Endothelial cell of umbilical vein (primary cell): ENCODE data around the gene SOX2. TPM values are rescaled to one million over a fixed set of nuclear protein-coding genes. Genes with fewer than 3 reads are reported as not detected.

ENCODE experiments used
- BruUV-seq: library from RNA; stranded (reverse); fragments of 400-500 nt; replicated peaks from 2 replicates; lab custom pipeline; 2021; lab: Mats Ljungman, UMichigan
- CTCF ChIA-PET: fragments of 300-600, 350-600 bp; sonication (Branson Sonifier 250); formaldehyde crosslinking; loops from one replicate; lab custom pipeline; 2021; ENCODE audit warnings: antibody characterized with exemption, inconsistent platforms; lab: Charles Lee
- POLR2A ChIA-PET: fragments of 300-600, 350-600 bp; sonication (Branson Sonifier 250); formaldehyde crosslinking; loops from one replicate; lab custom pipeline; 2021; ENCODE audit warnings: antibody characterized with exemption, inconsistent platforms; lab: Charles Lee
- DNase-seq: peaks from one replicate; pipeline ENCODE4 v3.0.0-alpha.2; 2011; ENCODE audit warnings: low read depth, low spot score
- FAIRE-seq: peaks from 2 replicates; lab custom pipeline; 2011; peaks lifted over from hg19 to GRCh38; lab: Jason Lieb, UNC
- H2AFZ ChIP-seq: 2 replicates; pipeline ENCODE4 v1.6.0; 2012; ENCODE audit warnings: low read depth, low read length, control low read depth, inconsistent platforms
- H3K27ac ChIP-seq: 2 replicates; pipeline ENCODE4 v1.5.1; 2011; ENCODE audit warnings: low read depth, mild to moderate bottlenecking, control low read depth, low read length, moderate library complexity; ENCODE audit not compliant: insufficient read depth
- H3K27me3 ChIP-seq, 2 experiments: 2 replicates each; pipeline versions ENCODE4 v1.6.0 to v1.6.1; 2011; ENCODE audit warnings: low read length in 2 of 2, mixed read lengths in 1 of 2; ENCODE audit not compliant: control insufficient read depth in 2 of 2, insufficient read depth in 2 of 2
- H3K36me3 ChIP-seq, 2 experiments: 2 replicates in 1 of 2; 3 replicates in 1 of 2; pipeline ENCODE4 v1.5.1; 2011; ENCODE audit warnings: low read length in 2 of 2, mild to moderate bottlenecking in 1 of 2, moderate library complexity in 1 of 2; ENCODE audit not compliant: control insufficient read depth in 2 of 2, insufficient read depth in 2 of 2; ENCODE audit errors: extremely low read depth in 1 of 2
- H3K4me1 ChIP-seq: 3 replicates; pipeline ENCODE4 v1.5.1; 2011; ENCODE audit warnings: mild to moderate bottlenecking, low read length; ENCODE audit not compliant: control insufficient read depth, insufficient read depth; ENCODE audit errors: extremely low read depth
- H3K4me2 ChIP-seq: 2 replicates; pipeline ENCODE4 v1.6.1; 2011; ENCODE audit warnings: low read length, control low read depth, mixed read lengths; ENCODE audit not compliant: insufficient read depth
- H3K4me3 ChIP-seq, 3 experiments: fragments of 200-600 bp in 1 of 3; sonication (generic), shearing (Covaris generic) in 1 of 3; replicated peaks in 1 of 3; 2 replicates each; pipeline ENCODE4 v1.5.1; 2011 to 2016; ENCODE audit warnings: control low read depth in 3 of 3, low read length in 3 of 3, mild to moderate bottlenecking in 2 of 3, inconsistent platforms in 1 of 3, low read depth in 1 of 3, moderate library complexity in 1 of 3; ENCODE audit not compliant: insufficient read depth in 1 of 3
- H3K79me2 ChIP-seq: 2 replicates; pipeline ENCODE4 v1.6.0; 2012; ENCODE audit warnings: low read length, inconsistent platforms; ENCODE audit not compliant: control insufficient read depth, insufficient read depth
- H3K9ac ChIP-seq: replicated peaks from 2 replicates; pipeline ENCODE3; 2011; ENCODE audit warnings: low read length, control low read depth; ENCODE audit not compliant: insufficient read depth; ENCODE audit errors: extremely low read depth
- H3K9me1 ChIP-seq: replicated peaks from 3 replicates; pipeline ENCODE4 v1.6.0; 2011; ENCODE audit warnings: mild to moderate bottlenecking, low read length; ENCODE audit not compliant: control insufficient read depth, insufficient read depth; ENCODE audit errors: extremely low read depth
- H3K9me3 ChIP-seq: replicated peaks from 2 replicates; pipeline ENCODE4 v1.5.1; 2012; ENCODE audit warnings: low read length, inconsistent platforms; ENCODE audit not compliant: control insufficient read depth, insufficient read depth
- H4K20me1 ChIP-seq: replicated peaks from 2 replicates; pipeline ENCODE3; 2011; ENCODE audit warnings: mild to moderate bottlenecking, low read length; ENCODE audit not compliant: control insufficient read depth, insufficient read depth; ENCODE audit errors: extremely low read depth
- CTCF ChIP-seq, 2 donors: IDR thresholded peaks; 1 replicate in 1 of 2; 2 replicates in 1 of 2; pipeline ENCODE4 v1.5.1; 2011; ENCODE audit warnings: low read length in 2 of 2, mild to moderate bottlenecking in 2 of 2, moderate library complexity in 2 of 2, control low read depth in 1 of 2, inconsistent platforms in 1 of 2, low read depth in 1 of 2; ENCODE audit not compliant: insufficient read depth in 1 of 2; ENCODE audit errors: extremely low read depth in 1 of 2
- EZH2 ChIP-seq: IDR thresholded peaks from 2 replicates; pipeline ENCODE4 v1.6.1; 2012; ENCODE audit warnings: borderline replicate concordance, low read depth, mild to moderate bottlenecking, moderate library complexity, low read length, inconsistent platforms; ENCODE audit not compliant: severe bottlenecking
- FOS ChIP-seq: IDR thresholded peaks from 2 replicates; pipeline ENCODE4 v1.6.1; 2011; ENCODE audit warnings: mild to moderate bottlenecking, low read length, moderate library complexity, borderline replicate concordance; ENCODE audit not compliant: insufficient read depth
- GATA2 ChIP-seq: IDR thresholded peaks from 2 replicates; pipeline ENCODE4 v1.7.0; 2011; ENCODE audit warnings: low read depth, mild to moderate bottlenecking, moderate library complexity, mixed read lengths, low read length; ENCODE audit not compliant: insufficient read length, insufficient read depth
- JUN ChIP-seq: IDR thresholded peaks from 2 replicates; pipeline ENCODE4 v1.6.1; 2011; ENCODE audit warnings: borderline replicate concordance, low read depth; ENCODE audit not compliant: insufficient read length, insufficient read depth
- MAX ChIP-seq: IDR thresholded peaks from 2 replicates; pipeline ENCODE4 v1.6.1; 2011; ENCODE audit not compliant: insufficient read depth, insufficient read length
- MYC ChIP-seq: IDR thresholded peaks from one replicate; pipeline ENCODE4 v1.6.1; 2011; ENCODE audit warnings: mild to moderate bottlenecking, low read depth, low read length
- POLR2A ChIP-seq: IDR thresholded peaks from 2 replicates; pipeline ENCODE4 v1.6.1; 2012; ENCODE audit warnings: low read depth, mild to moderate bottlenecking, control low read depth, low read length
- POLR2AphosphoS5 ChIP-seq: IDR thresholded peaks from 2 replicates; pipeline ENCODE4 v1.6.1; 2012; ENCODE audit warnings: low read depth, mild to moderate bottlenecking, control low read depth, low read length, moderate library complexity; ENCODE audit not compliant: insufficient read depth
- dilution Hi-C: fragments of 300-500 bp; cut with MboI; formaldehyde crosslinking; loops from one replicate; pipeline ENCODE4 v1.15.0; 2019; ENCODE audit warnings: low sequenced_read_pairs; ENCODE audit not compliant: extremely low pct_ligation_motif_present
- intact Hi-C: fragments of 100-400 bp; cut with micrococcal nuclease; formaldehyde crosslinking; loops from one replicate; pipeline ENCODE4 v1.10.0; 2022
- polyA plus RNA-seq, 4 experiments: library from polyadenylated mRNA; depleted of rRNA in 3 of 4; stranded (reverse) in 3 of 4; unstranded in 1 of 4; fragments of >200 nt; gene quantifications; 2 replicates each; pipeline versions ENCODE4 v1.2.1 to v1.2.3, GENCODE V29; 2011 to 2012; ENCODE audit warnings: missing spikeins in 1 of 4
- total RNA-seq: library from RNA; stranded (reverse); gene quantifications from 2 replicates; pipeline ENCODE4 v1.2.3, GENCODE V29; 2021

Gene SOX2
- total and polyA plus RNA-seq, 2 donors (not counting 3 experiments of a cell fraction or from before 2014, with no cell fraction given), result 0.13 to 0.23 TPM

DNA sequence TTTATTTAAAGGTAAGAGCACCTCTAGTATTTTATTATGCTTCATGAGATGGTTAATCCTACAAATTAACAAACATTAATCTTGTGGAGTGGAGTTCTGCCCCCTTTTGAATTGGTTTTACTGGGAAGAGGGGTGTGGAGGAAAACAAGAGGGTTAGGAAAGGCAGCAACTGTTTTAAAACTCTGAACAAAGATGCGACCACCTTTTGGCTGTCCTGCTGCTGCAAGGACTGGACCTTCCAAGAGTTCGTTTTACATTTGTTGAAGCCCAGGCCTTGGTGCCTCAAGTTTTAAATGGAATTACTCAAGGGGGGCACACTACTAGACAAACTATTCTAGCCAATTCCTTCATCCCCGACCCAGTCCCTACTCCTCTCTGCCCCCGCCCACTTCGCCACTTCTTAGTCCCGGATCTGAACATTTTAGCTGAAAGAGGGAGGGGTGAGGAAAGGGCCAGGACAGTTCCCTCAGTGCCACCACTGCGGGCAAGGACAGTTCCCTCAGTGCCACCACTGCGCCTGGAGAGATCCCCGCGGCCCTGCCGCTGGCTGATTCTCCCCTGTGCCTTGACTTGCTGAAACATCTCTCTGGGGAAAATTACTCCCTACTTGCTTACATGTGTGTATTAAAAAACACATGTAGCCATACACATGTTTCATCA, 11.2 kb downstream of the SOX2 start:
- intact Hi-C loops (no loop called here), dilution Hi-C loops (no loop called here)
- FAIRE-seq (no peak), DNase-seq (no peak)
- Histone ChIP-seq H3K9ac (no peak overlapping the region), H3K4me2 (no peak overlapping the region), H3K27ac (no peak overlapping the region), H4K20me1 (no peaks in the 10 kb centered on the region), H2AFZ (no peak overlapping the region), H3K36me3 (no peaks in the 10 kb centered on the region), H3K9me3 (no peaks in the 10 kb centered on the region), H3K4me1 (no peaks in the 10 kb centered on the region), H3K27me3 (peaks cover 14 to 20% of the 10 kb centered on the region in 2 experiments), H3K79me2 (no peaks in the 10 kb centered on the region), H3K9me1 (no peaks in the 10 kb centered on the region), H3K4me3 (no peak overlapping the region)
- TF ChIP-seq POLR2A, result no peak
- TF ChIP-seq GATA2, result no peak
- TF ChIP-seq FOS, result no peak
- no peak for TF ChIP-seq POLR2AphosphoS5
- TF ChIP-seq CTCF (IDR thresholded peaks at IDR 0.05; ENCODE audit: extremely low read depth in 1 of 2, insufficient read depth in 1 of 2, low read depth in 1 of 2, low read length in 2 of 2), result no peak
- no peak for TF ChIP-seq JUN
- TF ChIP-seq MAX, result no peak
- no peak for TF ChIP-seq EZH2
- TF ChIP-seq MYC, result no peak
- no TSS peak for BruUV-seq
- POLR2A ChIA-PET, result no interaction called here
- CTCF ChIA-PET, result no interaction called here
